Subcutaneous adipose tissue (tissue), 4 donors: ENCODE data around the gene HLA-E. TPM values are rescaled to one million over a fixed set of nuclear protein-coding genes. Genes with fewer than 3 reads are reported as not detected.

ENCODE experiments used
- CTCF ChIP-seq: fragments of 450-650 bp; IDR thresholded peaks from one replicate; pipeline ENCODE4 v1.5.1; 2016; ENCODE audit warnings: low read depth, mild to moderate bottlenecking, control low read depth, antibody characterized with exemption, moderate library complexity
- total RNA-seq, 4 donors: library from RNA; depleted of rRNA; stranded (reverse); fragments of >200 nt; gene quantifications; one replicate each; pipeline ENCODE4 v1.1.0, GENCODE V29; 2016

Gene HLA-E
- total RNA-seq, 4 donors from 2014 or later, result 287 to 1,087 (median 819) TPM

GRCh38 chr6:30450909-30451841 lies 38.1 kb upstream of the HLA-E start:
- TF ChIP-seq CTCF, result no peak

GRCh38 chr6:30452736-30453507 lies 36.4 kb upstream of the HLA-E start:
- no peak for TF ChIP-seq CTCF

- TF ChIP-seq CTCF, result no peak
These were observed 35.7 kb upstream of the HLA-E start for GRCh38 chr6:30453508-30454116.

GRCh38 chr6:30459145-30459544 lies 30.2 kb upstream of the HLA-E start:
- no peak for TF ChIP-seq CTCF

GRCh38 chr6:30461055-30461454 lies 28.3 kb upstream of the HLA-E start:
- no peak for TF ChIP-seq CTCF

GRCh38 chr6:30462482-30462881 lies 26.8 kb upstream of the HLA-E start:
- no peak for TF ChIP-seq CTCF

- no peak for TF ChIP-seq CTCF
These were observed 26.1 kb upstream of the HLA-E start for GRCh38 chr6:30463242-30463641.
